NCI-H146 treated with DMSO at 0.1 percent for 48 hours (cell line): ENCODE data around the gene KCND2.
"Not testable (repeated sequence)": the region's sequence is repeated elsewhere in the genome, so short reads cannot be mapped to it uniquely, and the experiment has no call there.

Experiments used
- DNase-seq: peaks from one replicate; lab custom pipeline; 2025; ENCODE audit not compliant: unreplicated experiment; lab: John Stamatoyannopoulos, UW

Gene KCND2

DNA sequence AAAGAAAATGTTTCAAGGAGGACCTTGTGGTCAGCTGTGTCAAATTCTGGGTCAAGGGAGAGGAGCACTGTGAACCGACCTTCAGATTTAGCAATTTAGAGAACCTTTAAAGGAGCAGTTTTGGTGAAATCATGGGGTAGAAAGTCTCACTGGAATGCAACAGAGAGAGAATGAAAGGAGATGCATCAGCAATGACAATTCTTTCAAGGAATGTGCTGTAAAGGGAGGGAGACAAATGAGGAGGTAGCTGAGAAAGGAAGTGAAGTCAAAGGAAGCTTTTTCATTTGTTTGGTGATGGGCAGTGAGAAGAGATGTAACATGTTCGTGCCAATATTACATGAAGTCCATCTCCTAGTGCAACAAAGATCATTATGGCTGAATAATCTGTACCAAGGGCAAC lies 418.9 kb downstream of the KCND2 start:
- no peak for DNase-seq

DNA sequence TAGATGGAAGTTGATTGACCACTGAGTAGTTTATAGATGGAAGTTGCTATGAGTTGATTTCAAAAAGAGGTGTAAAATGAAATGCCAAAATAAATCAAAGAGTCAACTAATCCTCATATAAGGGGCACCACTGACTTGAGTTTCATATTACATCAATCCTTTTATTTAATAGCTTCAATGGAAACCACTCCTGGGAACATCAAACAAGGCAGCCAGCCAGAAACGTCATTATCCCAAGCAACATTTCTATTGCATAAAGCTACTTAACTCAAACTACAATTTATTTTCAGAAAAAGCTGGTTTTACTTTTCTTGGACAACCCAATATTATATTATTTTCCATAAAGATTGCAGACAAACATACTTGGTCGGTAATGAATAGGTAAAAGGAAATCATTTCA lies 422.9 kb downstream of the KCND2 start:
- DNase-seq: no peak

DNA sequence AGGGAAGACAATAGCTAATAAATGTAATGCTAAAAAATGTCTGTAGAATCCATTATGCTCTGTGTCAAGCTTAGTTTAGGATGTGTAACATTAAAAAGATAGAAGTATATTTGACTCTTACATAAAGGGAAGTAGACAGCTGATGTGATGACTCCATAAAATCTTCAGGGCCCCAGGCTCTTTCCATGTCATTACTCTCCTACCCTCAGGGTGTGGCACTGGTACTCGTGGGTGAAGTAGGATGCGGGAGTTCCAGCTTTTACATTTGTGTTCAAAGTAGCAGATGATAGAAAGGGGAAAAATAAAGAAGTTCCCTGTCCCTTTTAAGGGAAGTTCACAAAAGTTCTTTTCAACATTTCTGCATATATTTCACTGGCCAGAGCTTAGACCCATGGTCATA lies 427.8 kb downstream of the KCND2 start:
- DNase-seq: no peak

DNA sequence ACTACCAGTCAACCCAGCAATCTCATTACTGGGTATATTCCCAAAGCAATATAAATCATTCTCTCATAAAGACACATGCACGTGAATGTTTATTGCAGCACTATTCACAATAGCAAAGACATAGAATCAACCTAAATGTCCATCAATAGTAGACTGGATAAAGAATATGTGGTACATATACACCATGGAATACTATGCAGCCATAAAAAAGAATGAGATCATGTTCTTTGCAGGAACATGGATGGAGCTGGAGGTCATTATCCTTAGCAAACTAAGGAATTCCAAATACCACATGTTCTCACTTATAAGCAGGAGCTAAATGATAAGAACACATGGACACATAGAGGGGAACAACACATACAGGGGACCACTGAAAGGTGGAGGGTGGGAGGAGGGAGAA lies 429.4 kb downstream of the KCND2 start:
- DNase-seq: not testable (repeated sequence)

DNA sequence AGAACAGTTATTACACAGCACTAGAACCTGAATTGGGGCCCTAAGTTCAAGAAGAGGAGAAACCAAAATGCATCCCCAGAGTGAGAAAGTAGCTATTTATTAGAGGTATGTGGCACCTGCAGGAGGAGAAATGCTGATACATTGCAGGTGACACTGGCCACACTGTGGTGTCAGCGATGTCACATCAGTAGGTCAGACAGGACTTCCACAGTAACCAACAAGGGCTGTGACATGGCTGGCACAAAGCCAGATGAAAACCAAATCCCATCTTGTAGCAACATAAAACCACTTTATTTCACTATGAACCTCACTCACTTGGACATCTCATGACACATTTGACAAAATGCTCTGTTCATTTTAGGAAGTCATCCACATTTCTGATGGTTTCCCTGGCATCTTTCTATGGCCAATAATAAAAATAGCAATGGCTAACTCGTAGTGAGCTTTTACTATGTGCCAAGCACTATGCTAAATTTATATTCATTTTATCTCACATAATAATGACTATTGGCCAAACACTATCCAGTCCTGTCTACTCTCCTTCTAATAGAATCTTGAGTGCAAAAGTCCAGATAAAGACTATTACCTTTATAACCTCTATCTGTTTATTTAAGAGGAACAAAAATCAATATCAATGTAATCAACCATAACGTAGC lies 430.7 kb downstream of the KCND2 start:
- no peak for DNase-seq

DNA sequence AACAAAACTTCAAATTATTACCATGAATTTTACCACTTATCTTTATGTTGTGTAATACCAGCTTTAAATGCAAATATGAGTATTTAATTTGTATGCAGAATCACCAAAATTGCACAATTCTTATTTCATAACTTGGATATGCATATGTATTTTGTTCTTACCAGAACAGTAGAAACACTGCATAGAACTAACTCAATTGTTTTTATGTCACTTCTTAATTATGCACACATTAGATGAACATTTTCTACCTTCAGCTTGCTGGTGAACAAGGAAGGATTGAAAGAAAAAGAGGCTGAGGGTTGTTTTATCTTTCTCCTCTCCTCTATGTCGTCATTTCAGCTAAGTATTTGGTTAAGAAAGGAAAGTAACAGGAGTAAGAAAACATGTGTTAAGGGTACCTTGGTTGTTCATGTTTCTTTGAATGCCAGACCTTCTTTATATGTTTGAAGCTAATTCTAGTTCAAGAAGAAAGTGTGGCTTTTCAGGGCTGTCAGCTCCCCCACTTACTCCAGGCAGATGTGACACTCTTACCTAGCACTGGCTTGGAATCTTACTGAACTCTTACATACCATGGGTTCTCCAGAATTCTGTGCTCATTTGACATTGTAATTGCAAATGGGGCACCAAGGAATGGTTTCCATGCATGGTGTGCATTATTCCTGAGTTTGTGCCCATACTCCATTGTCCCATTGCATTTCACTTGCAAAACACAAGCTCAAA lies 436.4 kb downstream of the KCND2 start:
- no peak for DNase-seq

DNA sequence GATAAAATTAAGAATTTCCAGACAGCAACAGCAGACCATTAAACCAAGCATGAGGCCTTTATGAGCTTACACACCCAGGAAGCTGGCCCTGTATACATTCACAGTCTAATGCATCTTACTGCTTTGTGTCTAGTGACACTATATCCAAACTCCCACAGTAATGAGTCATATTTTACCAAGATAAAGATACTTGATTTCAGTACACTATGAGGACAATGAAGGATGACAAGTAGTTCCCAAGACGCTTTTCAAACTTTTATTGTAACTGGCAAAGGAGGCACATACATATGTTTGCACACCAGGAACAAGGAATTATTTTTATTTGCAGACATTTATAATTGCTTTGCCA lies 437.0 kb downstream of the KCND2 start:
- no peak for DNase-seq

DNA sequence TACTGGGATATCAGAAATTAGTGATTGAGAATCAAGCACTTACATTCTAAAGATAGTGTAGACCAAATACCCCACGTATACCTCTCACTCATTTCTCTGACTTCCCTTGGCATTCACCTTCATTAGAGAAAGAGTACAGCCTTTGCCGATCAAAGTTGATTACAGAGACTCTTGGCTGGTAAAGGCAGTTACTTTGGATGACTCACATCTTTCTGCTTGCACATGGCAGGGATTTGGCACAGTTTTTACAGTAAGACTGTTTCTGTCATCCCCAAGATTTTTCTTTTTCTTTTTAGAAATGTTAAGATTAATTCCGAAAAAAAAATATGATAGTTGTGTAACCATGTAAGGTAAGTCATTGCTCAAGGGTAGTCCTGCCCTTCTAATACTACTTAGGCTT lies 442.0 kb downstream of the KCND2 start:
- no peak for DNase-seq

DNA sequence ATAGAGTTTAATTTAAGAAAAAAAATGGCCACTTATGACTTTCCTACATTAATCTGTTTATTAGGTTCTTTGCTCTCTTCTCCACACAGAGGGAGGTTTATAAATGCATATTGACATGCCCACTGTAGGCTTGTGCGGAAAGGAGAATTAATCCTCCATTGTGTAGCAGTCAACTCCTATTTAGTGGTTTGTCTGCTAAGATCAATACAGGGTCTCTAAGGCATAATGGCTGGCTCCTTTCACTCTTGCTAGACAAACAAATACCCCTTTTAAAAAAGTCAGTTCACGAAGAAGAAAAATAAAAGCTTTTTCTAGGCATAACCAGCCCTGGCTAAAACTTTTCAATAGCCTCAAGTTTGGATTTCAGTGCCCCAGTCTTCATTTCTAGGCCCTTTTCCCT lies 443.3 kb downstream of the KCND2 start:
- DNase-seq: no peak

DNA sequence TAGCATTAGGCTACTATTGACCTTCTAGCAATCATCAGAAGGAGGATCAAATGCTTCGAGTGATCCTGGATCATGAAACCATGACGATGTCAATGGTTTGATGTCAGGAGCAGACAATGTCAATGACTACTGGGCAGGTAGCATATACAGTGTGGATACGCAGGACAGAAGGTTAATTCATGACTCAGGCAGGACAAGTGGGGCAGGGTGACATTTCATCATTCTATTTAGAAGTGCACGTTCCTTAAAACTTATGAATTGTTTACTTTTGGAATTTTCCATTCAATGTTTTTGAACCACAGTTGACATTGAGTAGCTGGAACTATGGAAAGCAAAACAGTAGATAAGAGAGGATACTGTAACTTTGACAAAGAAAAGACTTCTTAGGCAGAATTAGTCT lies 444.2 kb downstream of the KCND2 start:
- no peak for DNase-seq

DNA sequence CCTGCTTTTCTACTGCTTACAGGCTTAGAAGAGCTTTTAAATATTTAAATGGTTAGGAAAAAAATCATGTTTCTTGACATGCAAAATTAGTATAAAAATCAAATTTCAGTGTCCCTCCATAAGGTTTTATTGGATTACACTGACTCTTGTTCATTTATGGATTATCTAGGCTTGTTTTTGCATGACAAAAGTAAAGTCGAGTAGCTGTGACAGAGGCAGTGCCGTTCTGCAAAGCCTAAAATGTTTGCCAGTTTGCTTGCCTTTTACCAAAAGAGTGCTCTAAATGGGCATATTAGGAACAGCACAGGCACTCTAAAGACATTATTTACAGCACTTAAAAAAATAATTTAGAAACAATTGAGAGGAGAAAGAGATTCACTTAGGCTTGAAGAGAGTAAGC lies 445.4 kb downstream of the KCND2 start:
- no peak for DNase-seq

DNA sequence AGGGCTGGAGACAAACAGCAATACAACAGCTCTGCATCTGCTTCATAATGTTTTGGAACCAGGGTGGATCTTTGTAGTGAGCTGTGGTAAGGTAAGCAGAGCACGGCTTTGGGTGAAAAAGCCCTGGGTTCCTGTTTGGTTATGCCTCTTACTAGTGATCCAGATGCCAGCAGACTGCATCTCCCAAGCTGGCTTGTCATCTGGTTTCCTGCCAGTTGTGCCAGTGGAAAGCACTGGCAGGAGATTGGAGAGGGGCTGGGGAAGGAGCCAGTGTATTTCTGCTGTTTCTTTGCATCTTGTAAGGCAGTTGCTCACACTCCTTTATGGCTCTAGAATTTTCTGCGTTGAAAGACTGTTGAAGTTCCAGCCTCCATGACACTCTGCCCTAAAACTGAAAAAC lies 447.3 kb downstream of the KCND2 start:
- DNase-seq: no peak

DNA sequence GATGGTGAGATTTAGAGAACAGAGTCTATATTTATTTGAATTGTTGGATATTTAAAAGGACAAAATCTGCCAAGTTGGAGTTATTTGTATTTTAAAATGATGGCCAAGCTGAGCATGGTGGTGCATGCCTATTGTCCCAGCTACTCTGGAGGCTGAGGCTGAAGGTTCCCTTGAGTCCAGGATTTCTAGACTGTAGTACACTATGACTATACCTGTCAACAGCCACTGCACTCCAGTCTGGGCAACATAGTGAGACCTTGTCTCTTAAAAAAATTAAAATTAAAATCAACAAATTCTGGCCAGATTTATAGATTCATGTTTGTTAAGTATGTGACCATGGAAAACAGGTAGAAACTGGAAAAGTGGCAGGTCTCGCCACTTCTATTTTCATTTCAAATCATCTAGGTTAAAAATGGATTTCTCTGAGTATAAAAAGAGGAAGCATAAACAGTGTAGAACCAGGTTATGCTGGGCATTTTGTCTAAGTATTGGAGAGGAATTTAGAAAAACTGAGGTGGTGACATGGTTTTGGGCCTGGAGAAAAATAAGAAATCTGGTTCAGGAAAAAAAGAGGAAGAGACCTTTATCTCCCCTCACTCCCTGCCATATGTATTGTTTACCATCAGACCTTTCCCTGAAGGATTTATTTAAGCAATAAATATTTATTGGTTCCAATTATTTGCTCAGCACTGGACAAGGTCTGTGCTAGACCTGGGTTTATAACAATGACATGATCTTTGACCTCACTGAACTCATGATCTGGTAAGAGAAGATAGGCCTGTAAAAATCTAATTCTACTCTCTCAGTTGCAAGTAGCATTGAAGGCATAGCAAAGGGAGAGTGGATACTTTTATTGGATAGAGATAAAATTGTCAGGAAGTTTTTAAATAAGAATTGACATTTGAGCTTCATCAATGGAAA lies 450.8 kb downstream of the KCND2 start:
- no peak for DNase-seq

DNA sequence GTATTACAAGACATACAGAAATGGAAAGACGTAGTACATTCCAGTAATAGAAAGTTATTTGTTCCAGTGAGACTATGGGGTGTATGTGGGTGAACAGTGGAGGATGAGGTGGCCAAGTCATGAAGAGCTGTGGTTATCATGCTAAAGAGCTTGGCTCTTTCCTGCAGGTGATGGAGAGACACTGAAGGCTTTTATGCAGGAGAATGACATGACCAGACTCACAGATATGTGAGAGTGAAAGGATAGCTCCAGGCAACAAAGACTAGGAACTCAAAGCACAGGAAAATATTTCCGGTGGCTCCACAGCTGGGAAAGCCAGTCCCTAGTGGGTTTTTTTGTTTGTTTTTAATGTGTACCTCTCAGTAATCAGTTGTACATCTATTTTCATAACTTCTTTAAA lies 451.5 kb downstream of the KCND2 start:
- no peak for DNase-seq

DNA sequence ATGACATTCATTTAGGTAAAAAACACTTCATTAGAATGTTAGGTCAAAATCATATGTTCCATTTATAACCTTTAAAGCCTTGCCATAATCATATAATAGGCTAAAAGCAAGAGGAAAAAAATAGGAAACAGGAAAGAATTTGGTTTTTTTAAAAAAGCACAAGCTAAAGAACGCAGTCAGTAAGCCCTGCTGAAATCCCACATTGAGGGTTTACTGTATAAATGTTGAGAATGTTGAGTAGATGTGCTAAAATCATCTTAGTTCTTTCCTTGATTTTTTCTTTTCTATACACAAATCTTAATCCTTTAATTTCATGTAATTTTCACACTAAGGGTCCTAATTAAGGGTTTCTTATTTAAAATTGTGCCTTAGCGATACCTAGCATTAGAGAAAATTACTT lies 452.0 kb downstream of the KCND2 start:
- DNase-seq: no peak

DNA sequence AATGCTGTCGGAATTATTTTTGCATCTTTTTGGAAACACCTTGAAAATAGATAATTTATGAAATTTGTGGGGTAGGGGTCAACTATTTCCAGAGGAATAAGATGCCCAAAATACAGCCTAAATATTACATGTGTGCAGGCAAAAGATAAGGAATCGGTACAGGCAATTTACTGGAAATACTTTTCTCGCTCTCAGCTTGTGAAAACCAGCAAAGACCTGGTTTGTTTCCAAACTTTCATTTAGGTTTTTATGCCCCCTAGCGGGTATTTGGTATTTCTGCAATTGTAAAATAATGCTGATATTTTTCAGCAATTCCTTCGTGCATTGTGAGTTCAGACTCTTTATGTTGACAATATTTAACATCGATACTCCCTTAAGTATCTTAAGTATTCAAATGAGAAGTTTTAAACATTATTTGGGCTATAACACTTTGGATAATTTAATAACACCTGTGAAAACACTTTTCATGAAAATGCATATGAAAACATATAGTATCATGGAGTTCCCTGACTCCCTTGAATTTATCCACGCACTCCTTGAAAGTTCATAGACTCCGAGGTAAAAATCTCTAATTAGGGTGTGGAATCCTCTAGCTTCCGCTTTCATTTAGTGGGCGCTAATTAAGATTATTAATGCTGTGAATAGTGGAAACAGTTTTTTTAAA lies 452.5 kb downstream of the KCND2 start:
- DNase-seq: peak; percentile 46

DNA sequence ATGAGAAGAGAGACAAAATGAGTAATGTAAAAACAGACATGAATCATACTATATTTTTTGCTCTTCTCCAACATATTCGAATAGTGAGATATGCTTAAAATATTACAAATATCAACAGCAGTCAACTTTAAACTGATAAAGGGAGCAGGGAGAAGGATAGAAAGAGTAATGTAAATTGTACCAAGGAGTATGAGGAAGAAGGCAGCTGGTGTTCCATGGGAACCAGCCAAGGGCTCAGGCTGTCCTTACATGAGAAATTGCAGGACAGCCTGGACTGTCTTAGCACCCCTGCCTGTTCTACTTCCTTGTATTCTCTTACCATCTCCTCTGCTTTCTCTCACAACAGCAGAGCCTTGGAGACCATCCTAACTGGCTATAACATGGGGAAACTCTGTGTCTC lies 456.3 kb downstream of the KCND2 start:
- DNase-seq: no peak

DNA sequence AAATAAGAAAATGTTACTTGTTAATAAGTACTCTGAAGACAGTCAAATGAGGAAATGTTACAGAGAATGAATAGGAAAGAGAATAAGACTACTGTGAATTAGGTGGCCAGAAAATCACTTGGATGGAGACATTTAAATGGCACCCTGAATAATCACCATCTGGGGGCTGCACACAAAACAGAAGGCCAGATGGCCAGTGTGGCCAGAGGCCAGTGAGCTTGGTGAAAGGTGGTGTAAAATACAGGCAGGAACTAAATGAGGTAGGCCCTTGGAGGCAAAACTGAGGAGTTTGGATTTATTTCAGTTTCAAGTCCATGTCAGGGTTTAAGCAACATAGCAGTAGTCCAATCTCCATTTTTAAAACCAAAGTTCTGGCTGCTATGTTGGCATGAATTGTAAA lies 458.3 kb downstream of the KCND2 start:
- no peak for DNase-seq

DNA sequence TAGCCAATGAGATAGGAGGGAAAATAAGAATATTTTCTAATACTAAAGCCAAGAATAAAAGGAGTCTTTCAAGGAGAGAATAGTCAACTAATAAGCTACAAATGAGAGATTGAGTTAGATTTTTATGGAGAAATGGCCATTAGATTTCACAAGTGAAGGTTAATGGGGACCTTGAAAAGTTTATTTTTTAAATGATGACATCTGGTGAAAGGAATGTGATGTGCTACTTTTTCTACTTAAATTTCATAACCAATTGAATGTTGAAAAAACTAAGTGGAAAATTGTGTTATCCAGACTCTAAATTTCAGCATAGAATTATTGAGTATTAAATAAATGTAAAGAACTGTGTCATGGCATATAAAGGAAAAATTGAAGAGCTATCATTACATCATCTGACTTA lies 459.3 kb downstream of the KCND2 start:
- DNase-seq: no peak

DNA sequence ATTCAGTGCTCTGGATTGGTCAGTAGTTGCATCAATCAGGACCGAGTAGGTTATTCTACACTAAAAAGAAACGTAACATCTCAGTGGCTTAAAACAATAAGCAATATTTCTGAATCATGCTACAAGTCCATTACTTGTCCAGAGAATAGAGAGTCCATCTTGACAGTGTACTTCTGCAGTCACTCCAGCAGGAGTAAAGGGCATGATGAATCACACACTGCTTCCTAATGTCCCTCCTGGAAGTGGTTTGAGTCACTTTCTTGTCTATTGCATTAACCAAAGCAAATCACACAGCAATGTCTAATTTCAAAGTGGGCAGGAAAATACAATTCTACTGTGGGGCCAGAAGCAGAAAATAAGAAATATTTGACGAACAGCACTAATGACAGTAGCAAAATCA lies 460.2 kb downstream of the KCND2 start:
- DNase-seq: no peak

DNA sequence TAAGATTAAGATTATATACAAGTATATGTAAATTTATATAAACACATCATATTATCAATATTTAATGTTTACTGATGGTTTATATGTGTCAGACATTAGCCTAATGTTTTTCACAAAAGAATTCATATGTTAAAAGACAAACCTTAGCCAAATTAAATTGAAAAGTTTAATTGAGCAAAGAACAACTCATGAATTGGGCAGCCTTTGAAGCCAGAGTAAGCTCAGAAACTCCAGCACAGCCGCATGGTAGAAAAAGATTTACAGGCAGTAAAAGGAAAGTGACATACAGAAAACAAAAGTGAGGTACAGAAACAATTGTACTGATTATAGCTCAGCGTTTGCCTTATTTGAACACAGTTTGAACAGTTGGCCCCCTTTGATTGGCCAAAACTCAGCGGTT lies 460.9 kb downstream of the KCND2 start:
- no peak for DNase-seq

DNA sequence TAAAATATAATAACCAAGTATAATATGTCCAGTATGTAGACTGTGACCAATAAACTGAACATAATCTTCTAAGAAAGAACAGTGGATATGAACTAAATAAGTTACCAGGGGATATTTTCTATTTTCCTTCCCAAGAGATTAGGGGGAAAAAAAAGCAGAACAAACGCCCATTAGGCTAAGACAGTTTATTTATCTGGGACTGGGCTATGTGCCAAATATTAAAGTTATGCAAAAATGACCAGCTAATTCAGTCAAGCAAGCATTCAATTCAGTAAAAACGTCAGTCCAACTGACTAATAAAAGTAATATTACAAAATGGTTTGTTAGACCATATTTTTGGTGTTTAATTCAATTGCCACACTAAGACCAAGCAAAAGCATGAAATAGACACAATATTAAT lies 462.8 kb downstream of the KCND2 start:
- no peak for DNase-seq
